IMR-90 (cell line): ENCODE measurements around the gene RRP15.

Experiments used
- CEBPB ChIP-seq: IDR thresholded peaks from 2 replicates; pipeline ENCODE4 v1.6.1; 2012; ENCODE audit warnings: low read depth, low read length, improper control_type of control experiment
- CTCF ChIP-seq: conservative IDR thresholded peaks from 2 replicates; pipeline ENCODE4 v1.5.1; 2012; ENCODE audit warnings: mild to moderate bottlenecking, low read depth, low read length, improper control_type of control experiment
- ELK1 ChIP-seq: fragments of 150-350 bp; IDR thresholded peaks from 2 replicates; pipeline ENCODE4 v1.6.1; 2016; ENCODE audit warnings: low read depth, mild to moderate bottlenecking, low read length, moderate library complexity, borderline replicate concordance
- MAZ ChIP-seq: IDR thresholded peaks from 2 replicates; pipeline ENCODE4 v1.6.1; 2012; ENCODE audit warnings: low read depth, mild to moderate bottlenecking, low read length, improper control_type of control experiment, moderate library complexity, borderline replicate concordance
- MXI1 ChIP-seq: IDR thresholded peaks from 2 replicates; pipeline ENCODE4 v1.6.1; 2012; ENCODE audit warnings: low read depth, mild to moderate bottlenecking, low read length, moderate library complexity, borderline replicate concordance
- NFE2L2 ChIP-seq: fragments of 150-350 bp; IDR thresholded peaks from 2 replicates; pipeline ENCODE4 v1.6.1; 2016; ENCODE audit warnings: low read depth, mild to moderate bottlenecking, low read length
- POLR2A ChIP-seq: IDR thresholded peaks from 2 replicates; pipeline ENCODE4 v1.6.1; 2012; ENCODE audit warnings: mild to moderate bottlenecking, low read depth, low read length
- RAD21 ChIP-seq: IDR thresholded peaks from 2 replicates; pipeline ENCODE4 v1.6.1; 2012; ENCODE audit warnings: low read length, improper control_type of control experiment
- RCOR1 ChIP-seq: IDR thresholded peaks from 2 replicates; pipeline ENCODE4 v1.6.1; 2012; ENCODE audit warnings: mild to moderate bottlenecking, low read length, improper control_type of control experiment; ENCODE audit not compliant: insufficient replicate concordance
- RFX5 ChIP-seq: IDR thresholded peaks from 2 replicates; pipeline ENCODE4 v1.8.0; 2012; ENCODE audit warnings: low read depth, mild to moderate bottlenecking, low read length, moderate library complexity
- SMC3 ChIP-seq: fragments of 150-350 bp; IDR thresholded peaks from 2 replicates; pipeline ENCODE4 v1.6.1; 2016; ENCODE audit warnings: low read depth, mild to moderate bottlenecking, antibody characterized with exemption, low read length, moderate library complexity
- USF2 ChIP-seq: fragments of 150-350 bp; IDR thresholded peaks from 2 replicates; pipeline ENCODE4 v1.6.1; 2017; ENCODE audit warnings: mild to moderate bottlenecking, antibody characterized with exemption, low read length, low read depth

- TF ChIP-seq CTCF (no peak), CEBPB (no peak), ELK1 (no peak), RAD21 (no peak), MXI1 (no peak), SMC3 (no peak), POLR2A (no peak), MAZ (no peak), NFE2L2 (no peak), RCOR1 (no peak), RFX5 (no peak), USF2 (no peak)
These were observed 43.7 kb downstream of the RRP15 start for GRCh38 chr1:218328769-218329168.
